ENCODE results near the gene XIRP2. TPM values are rescaled to one million over a fixed set of nuclear protein-coding genes. Genes with fewer than 3 reads are reported as not detected.

The XIRP2 gene, protein sequence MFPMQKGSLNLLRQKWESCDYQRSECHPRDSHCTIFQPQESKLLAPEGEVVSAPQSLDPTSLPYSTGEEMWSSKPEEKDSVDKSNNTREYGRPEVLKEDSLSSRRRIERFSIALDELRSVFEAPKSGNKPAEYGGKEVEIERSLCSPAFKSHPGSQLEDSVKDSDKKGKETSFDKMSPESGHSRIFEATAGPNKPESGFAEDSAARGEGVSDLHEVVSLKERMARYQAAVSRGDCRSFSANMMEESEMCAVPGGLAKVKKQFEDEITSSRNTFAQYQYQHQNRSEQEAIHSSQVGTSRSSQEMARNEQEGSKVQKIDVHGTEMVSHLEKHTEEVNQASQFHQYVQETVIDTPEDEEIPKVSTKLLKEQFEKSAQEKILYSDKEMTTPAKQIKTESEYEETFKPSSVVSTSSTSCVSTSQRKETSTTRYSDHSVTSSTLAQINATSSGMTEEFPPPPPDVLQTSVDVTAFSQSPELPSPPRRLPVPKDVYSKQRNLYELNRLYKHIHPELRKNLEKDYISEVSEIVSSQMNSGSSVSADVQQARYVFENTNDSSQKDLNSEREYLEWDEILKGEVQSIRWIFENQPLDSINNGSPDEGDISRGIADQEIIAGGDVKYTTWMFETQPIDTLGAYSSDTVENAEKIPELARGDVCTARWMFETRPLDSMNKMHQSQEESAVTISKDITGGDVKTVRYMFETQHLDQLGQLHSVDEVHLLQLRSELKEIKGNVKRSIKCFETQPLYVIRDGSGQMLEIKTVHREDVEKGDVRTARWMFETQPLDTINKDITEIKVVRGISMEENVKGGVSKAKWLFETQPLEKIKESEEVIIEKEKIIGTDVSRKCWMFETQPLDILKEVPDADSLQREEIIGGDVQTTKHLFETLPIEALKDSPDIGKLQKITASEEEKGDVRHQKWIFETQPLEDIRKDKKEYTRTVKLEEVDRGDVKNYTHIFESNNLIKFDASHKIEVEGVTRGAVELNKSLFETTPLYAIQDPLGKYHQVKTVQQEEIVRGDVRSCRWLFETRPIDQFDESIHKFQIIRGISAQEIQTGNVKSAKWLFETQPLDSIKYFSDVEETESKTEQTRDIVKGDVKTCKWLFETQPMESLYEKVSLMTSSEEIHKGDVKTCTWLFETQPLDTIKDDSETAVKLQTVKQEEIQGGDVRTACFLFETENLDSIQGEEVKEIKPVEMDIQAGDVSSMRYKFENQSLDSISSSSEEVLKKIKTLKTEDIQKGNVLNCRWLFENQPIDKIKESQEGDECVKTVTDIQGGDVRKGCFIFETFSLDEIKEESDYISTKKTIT (N-terminal part only)
- total RNA-seq: not detected
- polyA plus RNA-seq: not detected
- not detected for total RNA-seq

- Histone ChIP-seq H3K9me3 (ENCODE audit: control insufficient read depth in 2 of 3, low read length in 3 of 3) (no peaks in the 10 kb centered on the region), H3K27me3 (ENCODE audit: control insufficient read depth in 2 of 2, insufficient read depth in 2 of 2, low read length in 2 of 2) (no peaks in the 10 kb centered on the region), H3K27ac (ENCODE audit: low read depth, low read length) (no peak within 1 kb of the TSS), H3K4me3 (ENCODE audit: low read length) (no peak within 1 kb of the TSS), H3K4me1 (ENCODE audit: control insufficient read depth in 2 of 2, insufficient read depth in 2 of 2, low read length in 2 of 2) (no peaks in the 10 kb centered on the region), H3K36me3 (ENCODE audit: control insufficient read depth in 2 of 3, insufficient read depth in 3 of 3, low read length in 3 of 3) (no peaks in the 10 kb centered on the region)
- no peaks in the 10 kb centered on the region for H3K9me3 Mint-ChIP-seq
- H3K36me3 Mint-ChIP-seq: no peaks in the 10 kb centered on the region
- ChIA-PET POLR2A (no interaction called here), CTCF (no interaction called here)
- H3K4me3 Mint-ChIP-seq: no peak within 1 kb of the TSS
- H3K4me1 Mint-ChIP-seq: no peaks in the 10 kb centered on the region
- DNase-seq (no peak), ATAC-seq (no peak)
- H3K27me3 Mint-ChIP-seq: no peaks in the 10 kb centered on the region
- no peak within 1 kb of the TSS for H3K27ac Mint-ChIP-seq
- intact Hi-C loops (cut with micrococcal nuclease): no loop called here
These were observed at the start of gene XIRP2 for GRCh38 chr2:166888180-166888579. Gene XIRP2, plus strand, starts transcription at chr2:166888480. Its CDS starts 15,003 bp downstream, at chr2:166903483.

- intact Hi-C loops (cut with micrococcal nuclease): no loop called here
- Mint-ChIP-seq H3K27me3 (peaks cover 0 to 7% (median 0%) of the 10 kb centered on the region in 5 donors), H3K4me3 (no peak overlapping the region), H3K36me3 (no peaks in the 10 kb centered on the region), H3K27ac (peak overlapping the region in 1 of 9 donors; percentile 30), H3K4me1 (no peaks in the 10 kb centered on the region), H3K9me3 (peaks cover 0 to 7% (median 0%) of the 10 kb centered on the region in 11 donors)
- Histone ChIP-seq H3K27me3 (ENCODE audit: control insufficient read depth in 2 of 2, insufficient read depth in 2 of 2, low read length in 2 of 2) (no peaks in the 10 kb centered on the region), H3K36me3 (ENCODE audit: control insufficient read depth in 2 of 3, insufficient read depth in 3 of 3, low read length in 3 of 3) (no peaks in the 10 kb centered on the region), H3K27ac (ENCODE audit: low read depth, low read length) (no peak overlapping the region), H3K4me1 (ENCODE audit: control insufficient read depth in 2 of 2, insufficient read depth in 2 of 2, low read length in 2 of 2) (no peaks in the 10 kb centered on the region), H3K9me3 (ENCODE audit: control insufficient read depth in 2 of 3, low read length in 3 of 3) (no peaks in the 10 kb centered on the region), H3K4me3 (ENCODE audit: low read length) (no peak overlapping the region)
- ChIA-PET CTCF (no interaction called here), POLR2A (no interaction called here)
- DNase-seq (no peak), ATAC-seq (no peak)
These were observed 47.1 kb upstream of the XIRP2 start for GRCh38 chr2:166841152-166841551.

GRCh38 chr2:166841679-166842078 lies 46.6 kb upstream of the XIRP2 start:
- Histone ChIP-seq H3K27me3 (ENCODE audit: control insufficient read depth in 2 of 2, insufficient read depth in 2 of 2, low read length in 2 of 2) (no peaks in the 10 kb centered on the region), H3K9me3 (ENCODE audit: control insufficient read depth in 2 of 3, low read length in 3 of 3) (no peaks in the 10 kb centered on the region), H3K4me1 (ENCODE audit: control insufficient read depth in 2 of 2, insufficient read depth in 2 of 2, low read length in 2 of 2) (no peaks in the 10 kb centered on the region), H3K4me3 (ENCODE audit: low read length) (no peak overlapping the region), H3K27ac (ENCODE audit: low read depth, low read length) (no peak overlapping the region), H3K36me3 (ENCODE audit: control insufficient read depth in 2 of 3, insufficient read depth in 3 of 3, low read length in 3 of 3) (no peaks in the 10 kb centered on the region)
- POLR2A ChIA-PET: no interaction called here
- Mint-ChIP-seq H3K9me3 (peaks cover 0 to 9% (median 0%) of the 10 kb centered on the region in 11 donors), H3K36me3 (no peaks in the 10 kb centered on the region), H3K4me1 (no peaks in the 10 kb centered on the region), H3K27ac (no peak overlapping the region), H3K27me3 (peaks cover 0 to 10% (median 0%) of the 10 kb centered on the region in 5 donors), H3K4me3 (no peak overlapping the region)
- intact Hi-C loops (cut with micrococcal nuclease): no loop called here
- ATAC-seq: no peak
- CTCF ChIA-PET: no interaction called here
- DNase-seq: no peak

GRCh38 chr2:166844111-166844510 lies 44.2 kb upstream of the XIRP2 start:
- H3K36me3 ChIP-seq (ENCODE audit: control insufficient read depth in 2 of 3, insufficient read depth in 3 of 3, low read length in 3 of 3): no peaks in the 10 kb centered on the region
- no peak for DNase-seq
- no peaks in the 10 kb centered on the region for H3K9me3 ChIP-seq (ENCODE audit: control insufficient read depth in 2 of 3, low read length in 3 of 3)
- H3K27ac ChIP-seq (ENCODE audit: low read depth, low read length): no peak overlapping the region
- no peak for ATAC-seq
- H3K36me3 Mint-ChIP-seq: peaks cover 0 to 4% (median 0%) of the 10 kb centered on the region in 5 donors
- intact Hi-C loops (cut with micrococcal nuclease): no loop called here
- ChIA-PET CTCF (no interaction called here), POLR2A (no interaction called here)
- no peak overlapping the region for H3K4me3 ChIP-seq (ENCODE audit: low read length)
- H3K27ac Mint-ChIP-seq: no peak overlapping the region
- H3K27me3 ChIP-seq (ENCODE audit: control insufficient read depth in 2 of 2, insufficient read depth in 2 of 2, low read length in 2 of 2): no peaks in the 10 kb centered on the region
- H3K4me3 Mint-ChIP-seq: no peak overlapping the region
- no peaks in the 10 kb centered on the region for H3K4me1 ChIP-seq (ENCODE audit: control insufficient read depth in 2 of 2, insufficient read depth in 2 of 2, low read length in 2 of 2)
- no peaks in the 10 kb centered on the region for H3K4me1 Mint-ChIP-seq
- H3K27me3 Mint-ChIP-seq: peaks cover 0 to 7% (median 0%) of the 10 kb centered on the region in 5 donors
- peaks cover 0 to 30% (median 14%) of the 10 kb centered on the region in 11 donors for H3K9me3 Mint-ChIP-seq

DNA sequence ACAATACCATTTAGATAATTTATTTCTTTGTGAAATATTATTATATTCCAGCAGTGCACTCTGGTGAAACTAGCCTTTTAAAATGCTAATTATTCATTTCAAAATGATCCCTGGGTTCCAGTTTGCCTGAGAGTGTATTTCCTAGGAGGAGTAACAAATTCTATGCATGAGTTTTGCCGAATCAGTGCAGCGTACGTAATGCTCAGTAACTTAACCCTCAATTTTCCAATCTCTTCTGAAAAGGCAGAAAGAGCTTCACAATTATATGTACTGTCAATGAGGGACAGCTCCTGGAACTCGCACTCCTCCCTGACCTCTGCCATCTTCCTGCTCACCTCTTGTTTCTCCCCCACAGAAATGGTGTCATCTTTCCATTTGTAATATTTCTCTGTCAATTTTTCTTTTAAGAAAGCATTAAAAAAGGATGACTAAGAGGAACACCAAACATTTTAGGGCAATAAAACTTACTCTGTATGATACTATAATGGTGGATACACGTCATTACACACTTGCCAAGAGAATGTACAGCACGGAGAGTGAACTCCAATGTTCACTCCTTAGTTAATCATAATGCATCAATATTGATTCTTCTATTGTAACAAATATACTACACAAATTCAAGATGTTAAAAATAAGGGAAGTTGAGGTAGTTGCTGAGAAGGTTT lies 25.7 kb upstream of the XIRP2 start:
- no peaks in the 10 kb centered on the region for H3K4me1 Mint-ChIP-seq
- Histone ChIP-seq H3K27me3 (ENCODE audit: control insufficient read depth in 2 of 2, insufficient read depth in 2 of 2, low read length in 2 of 2) (no peaks in the 10 kb centered on the region), H3K36me3 (ENCODE audit: control insufficient read depth in 2 of 3, insufficient read depth in 3 of 3, low read length in 3 of 3) (no peaks in the 10 kb centered on the region), H3K4me1 (ENCODE audit: control insufficient read depth in 2 of 2, insufficient read depth in 2 of 2, low read length in 2 of 2) (no peaks in the 10 kb centered on the region), H3K4me3 (ENCODE audit: low read length) (no peak overlapping the region), H3K9me3 (ENCODE audit: control insufficient read depth in 2 of 3, low read length in 3 of 3) (no peaks in the 10 kb centered on the region), H3K27ac (ENCODE audit: low read depth, low read length) (no peak overlapping the region)
- no peak for DNase-seq
- no peak overlapping the region for H3K27ac Mint-ChIP-seq
- H3K4me3 Mint-ChIP-seq: no peak overlapping the region
- CTCF ChIA-PET: no interaction called here
- ATAC-seq: no peak
- peaks cover 0 to 3% (median 0%) of the 10 kb centered on the region in 11 donors for H3K9me3 Mint-ChIP-seq
- POLR2A ChIA-PET: no interaction called here
- intact Hi-C loops (cut with micrococcal nuclease): no loop called here
- no peaks in the 10 kb centered on the region for H3K36me3 Mint-ChIP-seq
- H3K27me3 Mint-ChIP-seq: no peaks in the 10 kb centered on the region

- Histone ChIP-seq H3K4me3 (ENCODE audit: low read length) (no peak overlapping the region), H3K27me3 (ENCODE audit: control insufficient read depth in 2 of 2, insufficient read depth in 2 of 2, low read length in 2 of 2) (no peaks in the 10 kb centered on the region), H3K36me3 (ENCODE audit: control insufficient read depth in 2 of 3, insufficient read depth in 3 of 3, low read length in 3 of 3) (no peaks in the 10 kb centered on the region), H3K27ac (ENCODE audit: low read depth, low read length) (no peak overlapping the region), H3K4me1 (ENCODE audit: control insufficient read depth in 2 of 2, insufficient read depth in 2 of 2, low read length in 2 of 2) (no peaks in the 10 kb centered on the region), H3K9me3 (ENCODE audit: control insufficient read depth in 2 of 3, low read length in 3 of 3) (no peaks in the 10 kb centered on the region)
- no peak for ATAC-seq
- intact Hi-C loops (cut with micrococcal nuclease): no loop called here
- H3K27me3 Mint-ChIP-seq: no peaks in the 10 kb centered on the region
- ChIA-PET CTCF (no interaction called here), POLR2A (no interaction called here)
- no peaks in the 10 kb centered on the region for H3K36me3 Mint-ChIP-seq
- no peak for DNase-seq
- peaks cover 0 to 6% (median 0%) of the 10 kb centered on the region in 11 donors for H3K9me3 Mint-ChIP-seq
- no peak overlapping the region for H3K4me3 Mint-ChIP-seq
- no peak overlapping the region for H3K27ac Mint-ChIP-seq
- H3K4me1 Mint-ChIP-seq: no peaks in the 10 kb centered on the region
These were observed 20.3 kb upstream of the XIRP2 start for GRCh38 chr2:166867874-166868514.
